AG04449 (cell line): Measurements from ENCODE around the gene DCTN4.
"Not testable (repeated sequence)": the region's sequence is repeated elsewhere in the genome, so short reads cannot be mapped to it uniquely, and the experiment has no call there.

Source experiments
- CTCF ChIA-PET: fragments of 350-600 bp; formaldehyde crosslinking; extraction: SDS; loops from one replicate; lab custom pipeline; 2021; ENCODE audit warnings: antibody characterized with exemption; lab: Yijun Ruan, JAX
- POLR2A ChIA-PET: fragments of 400-600, 350-600 bp; formaldehyde crosslinking; extraction: SDS; loops from one replicate; lab custom pipeline; 2020; ENCODE audit warnings: antibody characterized with exemption, inconsistent platforms; lab: Yijun Ruan, JAX
- DNase-seq: peaks from one replicate; pipeline ENCODE4 v3.0.0-alpha.2; 2010; ENCODE audit warnings: low read depth, low spot score
- H3K4me3 ChIP-seq: 2 replicates; pipeline ENCODE4 v1.5.1; 2011; ENCODE audit warnings: low read depth, mild to moderate bottlenecking, control low read depth, low read length
- CTCF ChIP-seq: IDR thresholded peaks from one replicate; pipeline ENCODE4 v1.5.1; 2011; ENCODE audit warnings: mild to moderate bottlenecking, moderate library complexity, low read length, control low read depth, inconsistent platforms; ENCODE audit not compliant: insufficient read depth; ENCODE audit errors: missing control alignments

Gene DCTN4

GRCh38 chr5:150758531-150759333, at the start of gene DCTN4:
DCTN4 (minus strand) TSS chr5:150759017; CDS start chr5:150758993, 24 bp downstream.
- peak within 1 kb of the TSS; percentile 84 for H3K4me3 ChIP-seq
- no peak for TF ChIP-seq CTCF
- ChIA-PET CTCF (interaction anchor here (1.0 to 4.2 kb wide), 5 partner anchors 8 to 93 kb away, joined by 3 to 23 read pairs (median 4); partner anchors contain the start of genes RBM22 and SMIM3), POLR2A (interaction anchor here (0.6 to 2.2 kb wide), 8 partner anchors 19 to 309 kb away, joined by 3 to 13 read pairs (median 6); partner anchors contain the start of genes RBM22, RPS14 and SMIM3)
- DNase-seq = peak; percentile 98

GRCh38 chr5:150804388-150804787, 45.6 kb upstream of the DCTN4 start:
- no peak overlapping the region for H3K4me3 ChIP-seq
- TF ChIP-seq CTCF = no peak
- ChIA-PET POLR2A (no interaction called here), CTCF (interaction anchor here (0.7 to 0.9 kb wide), 3 partner anchors 12 to 44 kb away, joined by 3 to 5 read pairs (median 3); no protein-coding TSS in a partner anchor)
- no peak for DNase-seq

GRCh38 chr5:150801117-150801927, 42.5 kb upstream of the DCTN4 start:
- POLR2A ChIA-PET = interaction anchor here (0.5 kb wide), 1 partner anchor 24 kb away, joined by 3 read pairs; no protein-coding TSS in a partner anchor
- H3K4me3 ChIP-seq = peak overlapping the region; percentile 39
- DNase-seq = no peak
- CTCF ChIA-PET = interaction anchor here (0.7 to 3.4 kb wide), 36 partner anchors 8 to 363 kb away, joined by 3 to 60 read pairs (median 5); partner anchors contain the start of genes DCTN4, IRGM, RBM22 and SMIM3
- peak; percentile 53 for TF ChIP-seq CTCF

GRCh38 chr5:150797384-150797783, 38.6 kb upstream of the DCTN4 start:
- no peak for DNase-seq
- ChIA-PET CTCF (interaction anchor here (0.9 to 2.1 kb wide), 2 partner anchors 8 to 47 kb away, joined by 3 to 7 read pairs; no protein-coding TSS in a partner anchor), POLR2A (no interaction called here)
- H3K4me3 ChIP-seq = no peak overlapping the region
- TF ChIP-seq CTCF = no peak

GRCh38 chr5:150794927-150795326, 36.1 kb upstream of the DCTN4 start:
- DNase-seq = no peak
- ChIA-PET CTCF (no interaction called here), POLR2A (no interaction called here)
- H3K4me3 ChIP-seq = no peak overlapping the region
- TF ChIP-seq CTCF = no peak

GRCh38 chr5:150793423-150793888, 34.6 kb upstream of the DCTN4 start:
- POLR2A ChIA-PET, DNase-seq, H3K4me3 ChIP-seq: not testable (repeated sequence)
- CTCF ChIA-PET = interaction anchor here (0.8 to 5.1 kb wide), 2 partner anchors 8 kb away, joined by 4 to 60 read pairs; no protein-coding TSS in a partner anchor
